Measurements from ENCODE around the gene HOXB5.
A peak's percentile ranks its signal among the peaks of the same experiment; 100 is the strongest.

Gene HOXB5

GRCh38 chr17:48601539-48602425 lies 8.2 kb upstream of the HOXB5 start:
- no peak for DNase-seq

- DNase-seq = no peak
Observed at GRCh38 chr17:48601207-48601538, 7.6 kb upstream of the HOXB5 start.

GRCh38 chr17:48600244-48601098 lies 6.9 kb upstream of the HOXB5 start:
- no peak for DNase-seq

- DNase-seq = no peak
Observed at GRCh38 chr17:48599354-48599753, 5.8 kb upstream of the HOXB5 start.

- DNase-seq = no peak
Observed at GRCh38 chr17:48598736-48599135, 5.2 kb upstream of the HOXB5 start.

GRCh38 chr17:48597778-48598631 lies 4.4 kb upstream of the HOXB5 start:
- no peak for DNase-seq

- DNase-seq = no peak
Observed at GRCh38 chr17:48597528-48597777, 3.9 kb upstream of the HOXB5 start.

- peak; percentile 83 for DNase-seq
Observed at GRCh38 chr17:48596735-48597527, 3.4 kb upstream of the HOXB5 start.

GRCh38 chr17:48596000-48596734 lies 2.6 kb upstream of the HOXB5 start:
- DNase-seq = no peak

- no peak for DNase-seq
Observed at GRCh38 chr17:48595278-48595999, 1.9 kb upstream of the HOXB5 start.

- DNase-seq = no peak
Observed at GRCh38 chr17:48594538-48595277, 1.1 kb upstream of the HOXB5 start.

GRCh38 chr17:48593840-48594537 lies 410 bp upstream of the HOXB5 start:
- DNase-seq = peak; percentile 94

- no peak for DNase-seq
Observed at GRCh38 chr17:48592577-48592976, 1.0 kb downstream of the HOXB5 start.

GRCh38 chr17:48592057-48592514 lies 1.5 kb downstream of the HOXB5 start:
- no peak for DNase-seq

GRCh38 chr17:48591255-48592056 lies 2.1 kb downstream of the HOXB5 start:
- DNase-seq = no peak

GRCh38 chr17:48590607-48591161 lies 2.9 kb downstream of the HOXB5 start:
- no peak for DNase-seq

GRCh38 chr17:48589831-48590606 lies 3.6 kb downstream of the HOXB5 start, which contains the start of gene HOXB3:
Gene HOXB3, minus strand, starts transcription at chr17:48590241. Its CDS starts 37,767 bp downstream, at chr17:48552474.
- DNase-seq = no peak
